ENCODE data around the gene ENPP3.

Gene ENPP3

DNA sequence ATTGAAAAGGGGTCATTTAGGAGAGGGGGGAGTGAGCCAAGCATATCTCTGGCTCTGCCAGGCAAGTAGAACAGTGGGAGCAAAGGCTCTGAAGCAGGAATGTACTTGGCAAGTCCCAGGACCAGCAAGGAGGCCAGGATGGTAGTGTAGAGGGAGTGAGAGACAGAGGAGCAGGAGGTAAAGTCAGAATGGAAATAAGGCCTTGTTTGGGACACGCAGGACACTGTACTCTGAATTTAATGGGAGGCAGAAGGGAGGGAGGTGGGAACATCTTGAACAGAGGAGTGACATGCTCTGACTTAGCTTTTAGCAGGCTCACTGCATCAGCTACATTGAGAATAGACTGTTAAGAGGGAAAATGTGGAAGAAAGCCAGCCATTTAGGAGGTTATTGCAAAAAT lies 133.7 kb downstream of the ENPP3 start:
- no peak for DNase-seq (ENCODE audit: low spot score)
- Histone ChIP-seq H3K4me3 (no peak overlapping the region), H3K27ac (peak overlapping the region in 1 of 2 donors; percentile 39)
- TF ChIP-seq, protein P1, sequence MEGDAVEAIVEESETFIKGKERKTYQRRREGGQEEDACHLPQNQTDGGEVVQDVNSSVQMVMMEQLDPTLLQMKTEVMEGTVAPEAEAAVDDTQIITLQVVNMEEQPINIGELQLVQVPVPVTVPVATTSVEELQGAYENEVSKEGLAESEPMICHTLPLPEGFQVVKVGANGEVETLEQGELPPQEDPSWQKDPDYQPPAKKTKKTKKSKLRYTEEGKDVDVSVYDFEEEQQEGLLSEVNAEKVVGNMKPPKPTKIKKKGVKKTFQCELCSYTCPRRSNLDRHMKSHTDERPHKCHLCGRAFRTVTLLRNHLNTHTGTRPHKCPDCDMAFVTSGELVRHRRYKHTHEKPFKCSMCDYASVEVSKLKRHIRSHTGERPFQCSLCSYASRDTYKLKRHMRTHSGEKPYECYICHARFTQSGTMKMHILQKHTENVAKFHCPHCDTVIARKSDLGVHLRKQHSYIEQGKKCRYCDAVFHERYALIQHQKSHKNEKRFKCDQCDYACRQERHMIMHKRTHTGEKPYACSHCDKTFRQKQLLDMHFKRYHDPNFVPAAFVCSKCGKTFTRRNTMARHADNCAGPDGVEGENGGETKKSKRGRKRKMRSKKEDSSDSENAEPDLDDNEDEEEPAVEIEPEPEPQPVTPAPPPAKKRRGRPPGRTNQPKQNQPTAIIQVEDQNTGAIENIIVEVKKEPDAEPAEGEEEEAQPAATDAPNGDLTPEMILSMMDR (IDR thresholded peaks at IDR 0.05) = no peak

DNA sequence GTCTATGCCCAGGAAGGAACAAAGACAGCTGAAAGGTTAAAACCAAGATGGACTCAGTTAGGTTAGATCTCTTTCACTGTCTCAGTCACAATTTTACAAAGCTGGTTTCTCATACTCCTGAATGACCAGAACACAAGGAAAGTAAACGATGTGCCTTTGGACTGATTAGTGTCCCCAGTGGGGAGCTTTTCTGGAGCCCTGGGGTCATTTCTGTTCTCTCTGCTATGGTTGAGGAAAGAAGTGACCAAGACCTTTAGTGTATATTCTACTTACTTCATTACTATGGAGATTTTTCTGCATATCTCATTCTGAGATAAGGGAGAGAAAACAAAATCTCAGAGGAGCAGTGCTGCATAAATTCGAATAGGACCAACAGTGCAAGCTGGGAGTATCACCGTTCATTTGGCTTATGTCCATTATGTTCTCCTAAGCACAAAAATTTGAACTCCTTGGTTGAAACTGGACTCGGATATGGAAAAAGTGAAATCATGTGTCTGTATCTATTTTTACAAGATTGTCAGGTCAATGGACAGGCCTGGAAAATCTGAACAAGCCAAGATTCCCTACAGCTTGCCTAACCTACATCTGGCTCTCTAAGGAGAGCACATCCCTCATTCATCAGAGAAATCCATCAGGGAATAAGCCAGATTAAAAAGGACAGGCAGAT lies 136.3 kb downstream of the ENPP3 start:
- DNase-seq (ENCODE audit: low spot score) = no peak
- Histone ChIP-seq H3K4me3 (no peak overlapping the region), H3K27ac (peak overlapping the region; percentile 49 to 73)
- TF ChIP-seq, protein P1 (IDR thresholded peaks at IDR 0.05) = no peak

DNA sequence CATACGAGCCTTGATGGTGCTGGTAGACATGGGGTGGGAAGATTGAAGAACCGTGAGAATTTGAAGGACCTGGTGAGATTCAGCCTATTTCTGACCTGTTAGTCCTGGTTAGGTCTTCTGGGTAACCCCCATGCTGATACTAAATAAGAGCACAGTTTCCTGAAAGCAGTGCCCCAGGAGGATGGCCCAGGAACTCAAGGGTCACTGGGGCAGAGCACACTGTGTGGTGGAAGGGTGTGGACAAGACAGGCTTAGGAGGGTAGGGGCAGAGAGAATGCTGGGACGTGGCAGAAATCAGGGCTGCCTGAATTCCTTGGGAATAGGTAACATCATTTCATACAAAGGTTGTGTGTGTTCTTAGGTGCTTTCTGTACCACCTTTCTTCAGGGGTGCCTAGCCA lies 138.8 kb downstream of the ENPP3 start:
- no peak for DNase-seq (ENCODE audit: low spot score)
- no peak overlapping the region for H3K27ac ChIP-seq
- no peak overlapping the region for H3K4me3 ChIP-seq
- TF ChIP-seq, protein P1 (IDR thresholded peaks at IDR 0.05) = no peak

DNA sequence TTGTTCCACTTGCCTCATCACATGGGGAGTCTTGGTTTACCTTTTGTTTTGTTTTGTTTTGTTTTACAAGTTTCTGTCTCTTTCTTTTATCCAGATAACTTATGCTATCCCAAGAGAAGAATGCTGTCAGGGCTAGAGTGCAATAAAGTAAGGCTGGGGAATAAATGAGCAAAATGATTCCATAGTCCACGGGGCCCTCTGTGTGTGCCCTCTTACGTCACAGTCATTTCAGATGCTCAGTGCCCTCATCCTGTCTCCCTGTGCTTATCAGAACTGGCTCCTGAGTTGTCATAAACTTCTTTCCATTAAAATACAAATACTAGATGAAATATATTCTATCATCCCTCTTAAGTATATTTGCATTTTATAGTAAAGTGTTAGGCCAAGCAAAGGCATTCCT lies 139.9 kb downstream of the ENPP3 start:
- no peak overlapping the region for H3K27ac ChIP-seq
- no peak for DNase-seq (ENCODE audit: low spot score)

DNA sequence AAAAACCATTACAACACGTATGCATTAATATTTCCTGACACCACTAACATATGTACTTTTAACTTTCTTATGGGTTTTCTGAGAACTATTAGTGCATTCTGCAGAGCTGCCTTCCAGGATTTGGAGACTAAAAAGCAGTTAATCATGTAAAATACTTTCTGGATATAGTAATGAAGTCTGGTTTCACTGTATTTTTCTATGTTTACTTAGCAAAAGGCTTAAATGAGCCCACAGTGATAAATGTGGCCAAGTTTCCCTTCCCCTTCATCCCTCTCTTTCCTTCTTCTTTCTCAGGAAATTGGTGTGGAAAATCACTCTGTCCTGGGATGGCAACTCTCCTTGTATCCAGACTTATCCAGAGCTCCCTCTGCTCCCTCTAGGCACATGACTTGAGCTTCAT lies 141.1 kb downstream of the ENPP3 start:
- TF ChIP-seq, protein P1 (IDR thresholded peaks at IDR 0.05) = no peak
- no peak overlapping the region for H3K4me3 ChIP-seq
- no peak for DNase-seq (ENCODE audit: low spot score)
- peak overlapping the region; percentile 29 to 56 for H3K27ac ChIP-seq

More for the DNA sequence above, 139.9 kb downstream of the ENPP3 start:
- no peak overlapping the region for H3K4me3 ChIP-seq
- TF ChIP-seq, protein P1 (IDR thresholded peaks at IDR 0.05) = no peak

DNA sequence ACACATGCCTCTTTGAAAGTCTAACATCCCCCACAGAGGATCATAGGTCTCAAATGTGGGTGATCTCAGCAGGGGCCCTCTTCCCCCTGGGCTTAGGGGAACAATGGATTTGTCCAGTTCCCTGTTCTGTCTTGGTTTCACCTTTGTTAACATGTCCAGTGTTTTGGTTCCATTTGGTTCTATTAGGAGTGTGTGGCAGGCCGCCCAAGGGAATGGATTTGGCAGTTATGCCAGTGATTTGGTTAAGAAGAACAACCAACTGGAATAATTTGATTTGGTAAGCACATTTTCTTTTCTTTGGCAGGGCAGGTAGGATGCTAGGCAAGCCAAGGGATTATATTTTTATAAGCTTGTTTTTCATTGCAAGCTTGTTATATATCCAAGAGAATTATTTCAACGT lies 142.2 kb downstream of the ENPP3 start:
- TF ChIP-seq, protein P1 (IDR thresholded peaks at IDR 0.05) = no peak
- H3K27ac ChIP-seq = peak overlapping the region; percentile 30 to 49
- no peak for DNase-seq (ENCODE audit: low spot score)
- no peak overlapping the region for H3K4me3 ChIP-seq

DNA sequence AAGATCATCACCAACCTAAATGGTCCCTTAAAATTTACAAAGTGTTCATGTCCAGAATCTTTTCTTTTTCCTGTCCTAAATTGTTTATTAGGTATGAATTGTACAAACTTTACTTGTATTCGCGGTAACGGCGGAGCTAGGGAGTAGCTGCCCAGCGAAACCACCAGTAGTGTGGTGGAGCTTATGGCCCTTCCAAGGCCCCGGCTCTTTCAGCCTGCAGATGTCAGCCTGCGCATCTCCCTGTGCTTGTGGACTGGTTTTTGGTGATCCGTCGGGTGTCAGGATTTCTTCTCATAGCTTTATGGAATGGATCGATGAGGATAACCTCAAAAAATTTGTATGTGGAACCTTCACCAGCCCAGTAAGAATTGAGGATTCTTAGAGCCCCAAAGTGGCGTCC lies 143.5 kb downstream of the ENPP3 start:
- no peak for DNase-seq (ENCODE audit: low spot score)
- TF ChIP-seq, protein P1 (IDR thresholded peaks at IDR 0.05) = no peak
- Histone ChIP-seq H3K4me3 (no peak overlapping the region), H3K27ac (no peak overlapping the region)

All from coronary artery (tissue), 2 donors.